Measurements from ENCODE around the gene RAB20.
"Not testable (repeated sequence)": the region's sequence is repeated elsewhere in the genome, so short reads cannot be mapped to it uniquely, and the experiment has no call there.

Gene RAB20

GRCh38 chr13:110493613-110494012 is 67.9 kb downstream of the RAB20 start:
- DNase-seq (ENCODE audit: low read depth in 3 of 3, low spot score in 1 of 3), result no peak

DNA sequence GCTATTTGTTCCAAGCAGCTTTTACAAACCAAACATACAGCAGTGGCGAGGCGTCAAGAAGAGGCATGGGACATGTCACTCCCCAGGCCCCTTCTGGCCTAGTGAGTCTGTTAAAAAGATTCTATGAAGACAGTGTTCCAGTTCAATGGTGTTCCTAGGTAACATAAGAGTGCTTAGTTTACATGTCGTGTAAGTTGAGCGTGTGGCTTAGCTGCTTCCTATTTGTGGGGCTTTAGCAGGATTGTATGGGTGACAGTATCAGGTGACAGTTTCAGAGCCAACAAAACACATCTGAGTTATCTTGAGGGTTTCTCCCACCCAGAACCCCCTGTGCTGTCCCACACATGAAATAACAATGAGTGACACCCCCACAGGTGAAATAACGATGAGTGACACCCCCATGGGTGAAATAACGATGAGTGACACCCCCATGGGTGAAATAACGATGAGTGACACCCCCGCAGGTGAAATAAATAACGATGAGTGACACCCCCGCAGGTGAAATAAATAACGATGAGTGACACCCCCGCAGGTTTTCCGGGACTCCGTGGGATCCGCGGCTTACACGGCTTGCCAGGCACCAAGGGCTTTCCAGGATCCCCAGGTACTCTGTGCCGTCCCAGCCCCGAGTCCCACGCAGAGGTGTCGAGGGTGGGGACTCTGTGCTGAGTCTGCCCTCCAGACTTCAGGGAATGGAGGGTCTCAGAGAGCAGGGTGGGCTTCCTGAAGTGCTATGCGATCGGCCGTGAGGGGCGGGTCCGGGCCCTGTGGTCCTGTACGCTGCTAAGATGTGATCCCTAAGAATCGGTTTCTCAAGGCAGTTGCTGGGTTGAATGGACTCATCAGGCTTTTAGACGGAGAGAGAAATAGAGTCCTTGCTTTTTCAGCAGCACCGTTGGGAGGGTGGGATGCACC is 68.6 kb downstream of the RAB20 start:
- no peak for DNase-seq (ENCODE audit: low read depth in 3 of 3, low spot score in 1 of 3)

DNA sequence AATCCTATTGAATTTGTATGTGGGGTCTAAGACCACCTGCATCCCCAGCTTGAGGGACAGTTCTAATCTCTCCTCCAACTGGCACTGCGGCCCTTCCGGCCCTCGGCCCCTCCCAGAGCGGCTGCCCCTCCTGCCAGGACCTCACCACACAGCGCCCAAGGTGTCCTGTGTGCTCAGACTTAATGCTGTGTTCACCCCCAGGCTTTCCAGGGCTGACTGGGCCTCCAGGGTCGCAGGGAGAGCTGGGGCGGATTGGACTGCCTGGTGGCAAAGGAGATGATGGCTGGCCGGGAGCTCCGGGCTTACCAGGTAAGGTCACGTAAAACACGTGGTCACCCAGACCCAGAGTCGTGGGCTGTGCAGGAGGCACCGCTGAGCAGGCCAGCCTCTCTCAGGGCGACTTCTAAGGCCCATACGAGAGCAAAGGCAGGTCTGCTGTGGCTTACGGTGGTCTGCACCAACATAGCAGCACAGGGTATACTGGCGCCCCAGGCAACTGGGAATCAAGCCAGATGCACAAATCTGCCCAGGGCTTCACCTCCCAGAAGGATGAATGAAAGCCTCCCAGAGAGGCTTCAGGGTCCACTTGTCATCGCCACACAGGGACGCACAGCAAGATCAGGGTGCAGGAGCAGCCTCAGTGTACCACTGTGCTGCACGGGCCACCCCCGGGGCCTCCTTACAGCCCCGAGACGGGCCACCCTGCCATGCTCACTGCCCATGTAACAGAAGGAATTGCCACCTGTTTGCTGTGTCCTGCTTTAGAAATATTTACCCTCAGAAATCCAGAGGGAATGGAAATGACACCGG is 69.4 kb downstream of the RAB20 start:
- no peak for DNase-seq (ENCODE audit: low read depth in 3 of 3, low spot score in 1 of 3)

DNA sequence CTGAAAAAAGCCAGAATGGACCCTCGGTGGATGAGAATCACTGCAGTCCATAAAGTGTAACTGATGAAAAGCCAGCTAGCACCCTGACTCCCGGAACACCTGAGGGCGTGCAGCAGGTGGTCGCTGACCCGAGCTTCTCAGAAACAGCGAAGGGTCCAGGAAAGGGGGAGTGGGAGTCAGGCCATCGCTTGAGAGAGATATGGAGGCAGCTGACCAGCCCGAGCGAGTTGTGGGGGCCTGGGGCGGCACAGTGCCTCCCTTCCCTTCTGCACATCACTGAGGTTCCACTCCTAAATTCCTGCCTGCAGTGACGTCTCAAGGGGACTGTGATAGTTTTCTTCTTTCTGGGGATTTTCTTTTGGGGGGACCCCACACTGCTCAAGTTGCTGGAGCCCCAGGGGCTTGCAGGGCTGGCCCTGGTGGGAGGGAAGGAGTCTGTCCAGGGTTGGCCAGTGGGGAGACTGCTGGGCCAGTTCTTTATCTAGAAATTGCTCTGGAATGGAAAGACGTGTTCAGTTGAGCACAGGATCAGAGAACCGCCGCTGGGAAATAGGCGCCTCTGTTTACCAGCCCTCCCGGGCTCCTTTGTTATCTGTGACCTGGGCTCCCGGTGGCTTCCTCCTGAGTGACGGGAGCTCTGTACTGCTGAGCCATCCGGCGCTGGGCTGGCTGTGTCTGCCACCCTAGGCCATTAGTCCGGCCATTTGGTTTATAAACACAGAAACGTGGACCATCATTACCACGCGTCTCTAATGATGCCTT is 71.3 kb downstream of the RAB20 start:
- DNase-seq (ENCODE audit: low read depth in 3 of 3, low spot score in 1 of 3), result no peak

GRCh38 chr13:110486880-110487279 is 74.6 kb downstream of the RAB20 start:
- not testable (repeated sequence) for DNase-seq (ENCODE audit: low read depth in 3 of 3, low spot score in 1 of 3)

DNA sequence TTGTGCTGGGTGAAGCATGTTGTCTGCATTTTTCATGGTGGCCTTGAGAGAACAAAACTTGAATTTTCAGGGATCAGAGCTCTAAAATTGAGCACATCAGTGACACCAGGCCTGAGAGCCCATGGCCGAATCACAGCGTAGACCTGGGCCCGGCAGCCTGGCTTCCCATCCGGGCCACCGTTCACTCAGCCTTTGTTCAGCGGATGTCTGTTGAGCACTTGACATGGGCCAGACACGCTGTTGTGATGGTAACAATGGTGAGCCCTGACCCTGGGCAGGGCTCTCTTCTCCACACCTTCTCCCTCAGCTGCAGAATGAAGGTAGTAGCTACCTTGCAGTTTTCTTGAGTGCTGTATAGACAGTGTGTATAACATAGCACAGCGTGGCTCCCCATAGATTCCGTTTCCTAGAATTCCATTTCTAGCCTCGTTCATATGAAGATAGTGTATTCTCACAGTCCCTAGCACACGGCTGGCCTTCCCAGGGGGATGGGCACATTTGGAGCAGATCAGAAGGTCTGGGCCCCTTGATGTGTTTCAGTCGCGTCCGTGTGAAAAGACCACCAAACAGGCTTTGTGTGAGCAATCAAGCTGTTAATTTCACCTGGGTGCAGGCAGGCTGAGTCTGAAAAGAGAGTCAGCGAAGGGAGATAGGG is 75.3 kb downstream of the RAB20 start:
- no peak for DNase-seq (ENCODE audit: low read depth in 3 of 3, low spot score in 1 of 3)

DNA sequence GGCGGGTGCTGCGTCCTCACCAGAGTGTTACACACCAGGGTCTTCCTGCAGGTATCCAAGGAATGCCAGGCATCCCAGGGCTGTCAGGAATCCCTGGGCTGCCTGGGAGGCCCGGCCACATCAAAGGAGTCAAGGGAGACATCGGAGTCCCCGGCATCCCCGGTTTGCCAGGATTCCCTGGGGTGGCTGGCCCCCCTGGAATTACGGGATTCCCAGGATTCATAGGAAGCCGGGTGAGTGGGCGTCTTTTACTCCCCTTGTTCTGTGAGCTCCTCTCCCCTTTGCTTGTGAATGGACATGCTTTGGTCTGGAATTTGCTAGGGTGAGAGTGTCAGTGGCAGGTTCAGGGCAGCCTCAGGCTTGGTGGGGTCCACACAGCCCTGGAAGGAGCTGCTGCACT is 75.9 kb downstream of the RAB20 start:
- no peak for DNase-seq (ENCODE audit: low read depth in 3 of 3, low spot score in 1 of 3)

DNA sequence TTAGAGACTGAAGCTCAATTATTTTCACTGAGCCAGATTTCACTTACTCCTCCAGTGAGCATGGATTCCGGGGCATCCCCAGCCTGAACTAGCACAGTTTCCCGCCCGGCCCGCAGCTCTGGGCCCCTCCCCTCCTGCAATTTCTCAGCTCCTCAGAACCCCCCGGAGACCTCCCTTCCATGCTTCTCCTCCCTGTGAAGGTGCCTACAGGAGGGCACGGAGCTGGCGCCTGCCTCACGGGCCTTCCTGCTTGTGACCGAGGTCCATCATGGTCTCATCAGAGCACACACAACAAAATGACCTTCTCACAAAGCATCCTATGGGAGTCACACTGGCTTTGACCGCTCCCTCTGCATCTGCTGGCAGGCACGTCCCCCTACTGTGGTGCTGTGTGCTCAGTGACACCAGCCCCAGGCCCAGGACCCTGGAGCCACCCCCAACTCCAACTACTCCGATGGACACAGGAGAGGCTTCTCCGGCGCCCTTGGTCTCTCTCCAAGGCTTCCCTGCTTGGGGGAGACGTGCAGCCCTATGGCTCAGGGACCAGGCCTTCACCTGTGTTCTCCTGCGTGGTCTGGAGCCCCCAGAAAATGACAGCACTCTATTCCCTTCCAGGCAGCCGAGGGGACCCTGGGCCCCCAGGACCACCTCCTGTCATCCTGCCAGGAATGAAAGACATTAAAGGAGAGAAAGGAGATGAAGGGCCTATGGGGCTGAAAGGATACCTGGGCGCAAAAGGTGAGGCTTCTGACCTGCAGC is 77.1 kb downstream of the RAB20 start:
- DNase-seq (ENCODE audit: low read depth in 3 of 3, low spot score in 1 of 3), result no peak

DNA sequence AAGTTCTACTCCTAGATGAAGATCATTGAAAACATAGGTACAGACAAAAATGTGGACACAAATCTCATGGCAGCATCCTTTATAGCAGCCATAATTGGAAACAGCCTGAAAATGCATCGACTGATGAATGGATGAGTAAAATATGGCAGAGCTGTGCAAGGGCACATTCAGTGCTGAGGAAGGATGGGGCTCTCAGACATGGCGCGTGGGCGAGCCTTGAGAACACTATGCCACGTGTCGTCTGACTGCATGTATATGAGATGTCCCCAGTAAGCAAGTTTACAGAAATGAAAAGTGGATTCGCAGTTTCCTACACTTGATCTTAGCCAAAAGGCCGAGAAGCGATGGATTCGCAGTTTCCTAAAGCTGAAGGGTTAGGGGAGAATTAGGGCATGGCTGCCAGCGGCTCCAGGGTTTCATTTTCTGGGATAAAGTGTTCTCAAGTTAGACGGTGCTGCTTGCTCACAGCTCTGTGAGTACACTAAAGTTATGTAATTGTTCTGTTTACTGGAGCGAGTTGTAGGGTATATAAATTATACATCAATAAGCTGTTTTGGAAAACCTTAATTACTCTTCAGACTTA is 78.0 kb downstream of the RAB20 start:
- no peak for DNase-seq (ENCODE audit: low read depth in 3 of 3, low spot score in 1 of 3)

GRCh38 chr13:110480161-110480560 is 81.4 kb downstream of the RAB20 start:
- DNase-seq (ENCODE audit: low read depth in 3 of 3, low spot score in 1 of 3), result no peak

- DNase-seq (ENCODE audit: low read depth in 3 of 3, low spot score in 1 of 3), result no peak
Measured at GRCh38 chr13:110479648-110480047, 81.9 kb downstream of the RAB20 start.

GRCh38 chr13:110479215-110479545 is 82.3 kb downstream of the RAB20 start:
- DNase-seq (ENCODE audit: low read depth in 3 of 3, low spot score in 1 of 3), result no peak

DNA sequence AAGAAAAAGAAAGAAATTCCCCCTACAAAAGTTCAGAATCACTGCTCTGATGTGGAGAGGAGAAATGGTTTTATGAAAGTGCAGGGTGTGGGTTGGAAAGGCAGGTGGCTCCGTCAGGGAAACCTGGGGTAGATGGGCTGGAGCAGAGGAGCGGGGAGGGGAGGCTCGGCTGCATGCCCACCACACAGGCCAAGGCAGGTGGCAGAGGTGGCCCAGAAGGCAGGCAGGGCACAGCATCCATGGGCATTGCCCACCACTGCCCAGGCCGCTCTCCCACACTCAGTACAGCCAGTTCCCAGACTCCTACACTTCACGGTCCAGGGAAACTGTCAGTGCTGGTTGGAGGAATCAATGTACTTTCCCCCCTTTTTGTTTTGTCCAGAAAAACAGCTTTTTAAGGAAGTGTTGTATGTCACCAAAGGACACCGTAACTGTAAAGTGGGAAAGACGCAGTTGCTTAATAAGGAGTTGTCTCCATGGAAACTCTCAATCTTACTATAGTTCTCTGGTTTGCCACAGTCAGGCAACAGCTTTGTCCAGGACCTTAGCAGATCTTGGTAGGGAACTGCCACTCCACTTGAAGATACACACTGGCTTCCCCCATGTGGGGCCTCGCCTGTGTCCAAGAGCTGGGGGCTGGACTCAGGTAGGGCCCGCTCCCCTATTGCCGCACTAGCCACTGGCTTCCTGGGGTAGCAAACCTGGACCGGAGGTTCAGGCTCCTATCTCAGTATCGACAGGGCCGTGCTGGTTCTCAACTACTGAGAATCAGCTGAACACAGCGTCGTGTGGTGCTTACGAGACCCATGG is 82.9 kb downstream of the RAB20 start:
- DNase-seq (ENCODE audit: low read depth in 3 of 3, low spot score in 1 of 3), result no peak

DNA sequence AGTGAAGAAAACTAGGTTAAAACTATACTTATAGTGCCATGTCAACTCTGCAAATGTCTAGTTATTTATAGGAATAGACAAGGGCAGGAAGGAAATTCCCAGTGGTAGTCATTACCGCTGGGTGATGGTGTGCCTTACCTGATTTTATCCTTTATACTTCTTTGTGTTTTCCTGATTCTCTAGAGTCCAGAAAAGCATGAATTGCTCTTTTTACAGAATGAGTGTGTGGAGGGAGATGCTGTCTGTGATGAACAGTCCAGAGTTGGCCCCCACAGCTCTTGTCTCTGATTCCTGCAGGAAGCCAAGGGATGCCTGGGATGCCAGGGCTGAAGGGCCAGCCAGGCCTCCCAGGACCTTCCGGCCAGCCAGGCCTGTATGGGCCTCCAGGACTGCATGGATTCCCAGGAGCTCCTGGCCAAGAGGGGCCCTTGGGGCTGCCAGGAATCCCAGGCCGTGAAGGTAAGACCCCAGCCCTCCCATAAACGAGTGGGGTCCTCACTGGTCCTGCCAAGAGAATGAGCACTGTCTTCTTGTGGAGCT is 83.7 kb downstream of the RAB20 start:
- DNase-seq (ENCODE audit: low read depth in 3 of 3, low spot score in 1 of 3), result no peak

DNA sequence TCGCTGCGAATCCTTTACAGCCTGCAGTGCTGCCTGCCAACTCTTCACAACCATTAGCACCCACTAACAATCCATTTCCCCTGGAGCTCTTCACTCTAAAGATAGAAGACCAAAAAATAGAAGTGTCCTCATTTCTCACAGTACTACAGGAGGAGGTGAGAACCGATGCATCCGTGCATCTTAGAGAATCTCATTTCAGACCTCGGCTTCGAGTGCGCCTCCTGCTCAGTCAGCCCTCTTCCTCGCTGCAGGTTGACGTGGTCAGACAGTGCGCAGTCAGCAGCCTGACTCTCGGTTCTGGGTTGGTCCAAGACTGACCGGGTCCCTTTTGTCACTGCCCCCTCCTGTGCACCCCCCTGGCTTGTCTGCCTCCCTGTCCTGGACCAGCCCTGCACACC is 85.3 kb downstream of the RAB20 start:
- no peak for DNase-seq (ENCODE audit: low read depth in 3 of 3, low spot score in 1 of 3)

DNA sequence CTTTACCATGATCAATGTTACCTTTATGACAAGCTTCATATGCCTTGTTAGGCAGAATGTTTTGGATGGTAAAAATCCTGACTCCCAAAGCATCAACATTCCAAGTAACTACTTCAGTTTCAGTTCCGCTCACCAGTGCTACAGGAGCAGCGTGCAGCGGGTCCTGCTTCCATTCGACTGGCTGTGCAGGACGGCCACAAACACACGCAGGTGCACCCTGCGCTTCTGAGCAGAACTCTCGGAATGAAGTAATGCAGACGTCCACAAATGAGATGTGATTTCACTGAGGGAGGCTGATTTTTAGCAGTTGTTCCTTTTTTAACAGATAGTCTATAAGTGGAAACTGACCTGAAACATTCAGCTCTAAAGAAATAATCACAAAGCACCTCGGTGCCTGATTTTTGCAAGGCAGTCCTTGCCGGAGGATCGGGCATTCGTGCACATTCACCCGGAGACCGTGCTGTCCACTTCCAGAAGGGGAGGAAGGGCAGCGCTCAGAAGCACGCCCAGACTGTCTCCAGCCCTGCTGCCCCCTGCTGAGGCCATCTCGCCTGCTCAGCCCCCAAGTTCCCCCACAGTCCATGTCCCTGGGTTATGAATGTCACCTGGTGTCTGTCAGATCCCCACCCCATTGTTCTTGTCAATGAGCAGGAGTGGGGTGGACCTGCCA is 85.8 kb downstream of the RAB20 start:
- no peak for DNase-seq (ENCODE audit: low read depth in 3 of 3, low spot score in 1 of 3)

- no peak for DNase-seq (ENCODE audit: low read depth in 3 of 3, low spot score in 1 of 3)
Measured at GRCh38 chr13:110475117-110475516, 86.4 kb downstream of the RAB20 start.

GRCh38 chr13:110474713-110475112 is 86.8 kb downstream of the RAB20 start:
- no peak for DNase-seq (ENCODE audit: low read depth in 3 of 3, low spot score in 1 of 3)

Measured in stimulated activated CD4-positive, alpha-beta T cell treated with anti-CD3 and anti-CD28 coated beads, TNF-alpha, amount 100 ng/mL, for 1 hour (primary cell).